Pancreas (tissue), 10 donors: ENCODE measurements around the gene TMPRSS7. TPM values are rescaled to one million over a fixed set of nuclear protein-coding genes. Genes with fewer than 3 reads are reported as not detected.

Experiments
- ATAC-seq, 4 donors: fragments of 200-7000 bp; cut with Tn5 transposase; one replicate each; pipeline versions ENCODE4 v1.8.0 to v1.9.1; 2020; ENCODE audit warnings: mild to moderate bottlenecking in 4 of 4, moderate library complexity in 4 of 4
- DNase-seq, 6 donors: peaks; one replicate each; pipeline ENCODE4 v3.0.0-alpha.2; 2020
- FAIRE-seq: peaks from 2 replicates; lab custom pipeline; 2012; peaks lifted over from hg19 to GRCh38; lab: Jason Lieb, UNC
- H3K27ac ChIP-seq, 4 donors: fragments of 200-600 bp; sonication (generic); 1 replicate in 3 of 4; 2 replicates in 1 of 4; pipeline versions ENCODE4 v1.5.0 to v1.8.0; 2020
- H3K27me3 ChIP-seq, 4 donors: fragments of 200-600 bp; one replicate each; pipeline ENCODE4 v1.8.0; 2021
- H3K36me3 ChIP-seq, 3 donors: fragments of 200-600 bp; sonication (generic) in 1 of 3; one replicate each; pipeline versions ENCODE4 v1.5.0 to v1.8.0; 2020 to 2021
- H3K4me1 ChIP-seq, 3 donors: fragments of 200-600 bp; one replicate each; pipeline ENCODE4 v1.8.0; 2021
- H3K4me3 ChIP-seq, 4 donors: fragments of 200-600 bp; sonication (generic) in 2 of 4; one replicate each; pipeline versions ENCODE4 v1.5.0 to v1.8.0; 2020 to 2021
- H3K9me3 ChIP-seq, 4 donors: fragments of 200-600 bp; one replicate each; pipeline ENCODE4 v1.8.0; 2021
- WGBS, 2 donors: extraction: QIAGEN DNeasy Blood & Tissue Kit; methylation state at CpG; one replicate each; pipeline ENCODE4 v1.1.7; 2013; 5-methylcytosine and 5-hydroxymethylcytosine counted together
- intact Hi-C, 3 donors: fragments of 100-400 bp; cut with DNase I; formaldehyde crosslinking; loops; one replicate each; pipeline versions ENCODE4 v1.11.1 to v1.14.2; 2022
- polyA plus RNA-seq, 2 donors: library from polyadenylated mRNA; stranded (reverse); fragments of 200-250 nt; gene quantifications; one replicate each; pipeline ENCODE4 v1.2.3, GENCODE V29; 2013
- total RNA-seq, 6 donors: library from RNA; stranded (reverse); fragmentation: NEBNext Ultra II Directional in 4 of 6; extraction: Animal tissue kit (Norgen Biotek cat#: 25700) in 4 of 6; gene quantifications; one replicate each; pipeline versions ENCODE4 v1.2.1 to v1.2.4, GENCODE V29; 2021 to 2023
- TF ChIP-seq, protein P1 (sequence below), 4 donors: fragments of 200-600 bp; sonication (generic) in 3 of 4; IDR thresholded peaks; one replicate each; pipeline versions ENCODE4 v1.5.0 to v1.8.0; 2021; ENCODE audit warnings: antibody characterized with exemption in 4 of 4
- donor health status: healthy with polysubstance abuse.
- donor health status: DM: no; HTN: no; CAD: no; lungs with moderate emphysema.
- donor health status: DM: no; HTN: no; CAD: no.
- donor health status: control.
- donor health status: control.
- donor health status: Bipolar disorder and iron deficiency.
- donor health status: DM: yes; HTN: yes; CAD: no.
- donor health status: DM: no; HTN: no; CAD: no.
- donor health status: DM: no; HTN: no; CAD: no.
- donor health status: DM: yes; HTN: yes; CAD: no.

The TMPRSS7 gene
- total and polyA plus RNA-seq, 8 donors: 0.04 to 0.14 (median 0.08) TPM; not detected in 4

DNA sequence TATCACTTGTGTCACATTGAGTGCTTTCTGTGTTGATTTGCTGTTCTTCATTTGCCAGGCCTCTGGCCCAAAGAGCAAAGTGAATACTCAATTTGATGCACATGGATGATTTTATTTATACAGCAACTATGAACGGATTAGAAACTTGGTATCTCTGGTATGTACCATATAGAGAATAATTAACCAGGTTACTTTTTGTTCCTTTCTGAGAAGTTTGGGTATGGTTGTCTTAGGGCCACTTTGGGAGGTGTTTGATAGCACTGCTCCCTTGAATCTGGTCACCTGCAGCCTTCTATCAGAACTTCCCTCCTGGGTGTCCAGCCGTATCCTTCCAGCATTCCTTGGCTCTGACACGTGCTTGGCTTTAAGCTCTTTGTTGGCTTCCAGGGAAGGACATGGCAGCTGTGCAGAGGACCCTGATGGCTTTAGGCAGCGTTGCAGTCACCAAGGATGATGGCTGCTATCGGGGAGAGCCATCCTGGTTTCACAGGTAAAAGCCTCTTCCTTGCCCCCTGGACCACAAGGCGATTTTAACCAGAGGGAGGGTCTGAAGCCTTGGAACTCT, 23.1 kb upstream of the TMPRSS7 start:
- H3K27ac ChIP-seq: no peak overlapping the region
- intact Hi-C loops: no loop called here
- TF ChIP-seq, protein P1, sequence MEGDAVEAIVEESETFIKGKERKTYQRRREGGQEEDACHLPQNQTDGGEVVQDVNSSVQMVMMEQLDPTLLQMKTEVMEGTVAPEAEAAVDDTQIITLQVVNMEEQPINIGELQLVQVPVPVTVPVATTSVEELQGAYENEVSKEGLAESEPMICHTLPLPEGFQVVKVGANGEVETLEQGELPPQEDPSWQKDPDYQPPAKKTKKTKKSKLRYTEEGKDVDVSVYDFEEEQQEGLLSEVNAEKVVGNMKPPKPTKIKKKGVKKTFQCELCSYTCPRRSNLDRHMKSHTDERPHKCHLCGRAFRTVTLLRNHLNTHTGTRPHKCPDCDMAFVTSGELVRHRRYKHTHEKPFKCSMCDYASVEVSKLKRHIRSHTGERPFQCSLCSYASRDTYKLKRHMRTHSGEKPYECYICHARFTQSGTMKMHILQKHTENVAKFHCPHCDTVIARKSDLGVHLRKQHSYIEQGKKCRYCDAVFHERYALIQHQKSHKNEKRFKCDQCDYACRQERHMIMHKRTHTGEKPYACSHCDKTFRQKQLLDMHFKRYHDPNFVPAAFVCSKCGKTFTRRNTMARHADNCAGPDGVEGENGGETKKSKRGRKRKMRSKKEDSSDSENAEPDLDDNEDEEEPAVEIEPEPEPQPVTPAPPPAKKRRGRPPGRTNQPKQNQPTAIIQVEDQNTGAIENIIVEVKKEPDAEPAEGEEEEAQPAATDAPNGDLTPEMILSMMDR (IDR thresholded peaks at IDR 0.05): no peak
- DNase-seq (no peak), ATAC-seq (no peak), FAIRE-seq (no peak)
- no peak overlapping the region for H3K4me3 ChIP-seq
- H3K27me3 ChIP-seq: no peaks in the 10 kb centered on the region
- no peaks in the 10 kb centered on the region for H3K4me1 ChIP-seq
- no peaks in the 10 kb centered on the region for H3K36me3 ChIP-seq
- 71 to 77% methylated on average over 6 of the region's 6 CpGs for WGBS, 2 donors
- no peaks in the 10 kb centered on the region for H3K9me3 ChIP-seq

DNA sequence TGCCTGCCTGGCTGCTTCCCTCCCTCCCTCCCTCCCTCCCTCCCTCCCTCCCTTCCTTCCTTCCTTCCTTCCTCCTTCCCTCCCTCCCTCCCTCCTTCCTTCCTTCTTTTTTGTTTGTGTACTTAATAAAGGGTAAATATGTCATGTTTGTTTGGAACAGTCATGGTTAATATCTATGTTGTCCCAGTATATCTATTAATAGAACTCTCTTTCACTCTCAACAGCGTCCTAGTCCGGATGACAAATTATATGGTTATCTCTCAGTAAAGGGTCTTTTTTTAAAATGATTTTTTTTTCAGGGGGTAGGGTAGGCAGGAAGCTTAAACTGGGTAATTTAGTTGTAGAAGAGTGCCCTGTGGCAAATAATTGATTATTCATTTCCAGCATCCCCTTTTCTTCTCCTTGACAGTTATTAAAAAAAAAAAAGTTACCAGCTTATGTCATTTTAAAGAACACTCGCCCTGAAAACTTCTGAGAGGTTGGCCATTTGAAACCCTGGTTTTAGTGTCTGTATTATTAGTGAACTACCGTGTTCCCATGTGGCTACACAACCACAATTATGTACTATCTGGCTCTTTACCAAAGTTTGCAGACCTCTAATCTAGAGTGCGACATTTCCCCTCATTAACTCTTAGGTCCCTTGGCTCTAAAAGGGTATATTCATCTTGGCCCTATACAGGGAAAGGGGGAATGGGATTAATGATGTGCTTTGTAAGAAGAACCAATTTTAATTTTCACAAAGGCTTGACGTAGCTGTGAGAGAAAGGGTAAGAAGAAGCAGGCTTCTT, 22.1 kb upstream of the TMPRSS7 start:
- TF ChIP-seq, protein P1 (IDR thresholded peaks at IDR 0.05): no peak
- Histone ChIP-seq H3K27me3 (no peaks in the 10 kb centered on the region), H3K27ac (no peak overlapping the region), H3K36me3 (no peaks in the 10 kb centered on the region), H3K4me3 (no peak overlapping the region), H3K9me3 (no peaks in the 10 kb centered on the region), H3K4me1 (no peaks in the 10 kb centered on the region)
- intact Hi-C loops: no loop called here
- FAIRE-seq (no peak), ATAC-seq (no peak), DNase-seq (no peak)
- 51 to 60% methylated on average over 6 of the region's 6 CpGs for WGBS, 2 donors

DNA sequence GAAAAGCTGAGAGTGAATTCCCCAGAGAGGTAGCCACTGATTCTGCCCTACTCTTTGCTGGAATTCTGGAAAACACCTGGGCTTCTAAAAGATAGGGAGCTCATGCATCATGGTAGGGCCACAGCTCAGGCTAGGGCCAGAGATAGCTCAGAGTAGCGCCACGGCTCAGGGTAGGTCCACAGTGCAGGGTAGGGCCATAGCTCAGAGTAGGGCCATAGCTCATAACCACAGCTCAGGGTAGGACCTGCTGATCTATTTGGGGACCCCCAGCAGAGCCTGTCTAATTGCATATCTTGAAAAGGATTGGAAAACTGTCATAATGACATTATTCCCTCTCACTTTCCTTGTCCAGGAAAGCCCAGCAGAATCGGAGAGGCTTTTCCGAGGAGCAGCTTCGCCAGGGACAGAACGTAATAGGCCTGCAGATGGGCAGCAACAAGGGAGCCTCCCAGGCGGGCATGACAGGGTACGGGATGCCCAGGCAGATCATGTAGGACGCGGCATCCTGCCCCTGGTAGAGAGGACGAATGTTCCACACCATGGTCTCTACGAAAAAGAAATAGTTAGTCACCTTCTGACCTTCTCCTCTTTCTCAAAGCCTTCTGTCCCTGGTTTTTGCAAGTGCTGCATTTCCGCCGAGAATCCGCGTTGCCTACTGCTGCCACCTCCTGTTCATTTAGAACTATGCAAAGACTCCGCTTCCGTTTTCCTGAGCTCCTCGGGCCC, 21.3 kb upstream of the TMPRSS7 start:
- no peaks in the 10 kb centered on the region for H3K27me3 ChIP-seq
- TF ChIP-seq, protein P1 (IDR thresholded peaks at IDR 0.05): peak in 3 of 4 donors; percentile 53 to 62 (median 54)
- FAIRE-seq (peak; percentile 94), DNase-seq (peak; percentile 27 to 78 (median 58)), ATAC-seq (peak; percentile 89 to 98 (median 95))
- no peak overlapping the region for H3K4me3 ChIP-seq
- H3K27ac ChIP-seq: no peak overlapping the region
- H3K4me1 ChIP-seq: no peaks in the 10 kb centered on the region
- intact Hi-C loops: no loop called here
- 29 to 33% methylated on average over 19 of the region's 19 CpGs for WGBS, 2 donors
- H3K36me3 ChIP-seq: no peaks in the 10 kb centered on the region
- no peaks in the 10 kb centered on the region for H3K9me3 ChIP-seq

DNA sequence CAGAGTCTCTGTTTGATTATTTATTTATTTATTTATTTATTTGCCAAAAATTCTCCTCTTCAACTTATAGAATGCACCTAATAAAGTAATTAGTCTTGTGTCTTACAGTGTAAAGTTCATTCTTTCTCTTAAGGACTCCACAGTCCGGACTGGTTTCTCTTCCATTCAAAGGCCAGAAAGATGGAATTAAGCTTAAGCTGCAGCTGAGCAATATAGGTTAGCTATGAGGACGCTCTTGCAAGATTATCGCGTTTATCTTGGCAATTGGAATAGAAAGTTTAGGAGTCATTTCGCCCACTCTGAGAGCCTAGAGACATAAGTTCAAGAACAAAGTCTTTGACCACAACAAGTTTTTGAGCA, 20.8 kb upstream of the TMPRSS7 start:
- ATAC-seq (peak; percentile 14 to 50 (median 36)), FAIRE-seq (no peak), DNase-seq (no peak)
- Histone ChIP-seq H3K27ac (no peak overlapping the region), H3K4me3 (no peak overlapping the region), H3K27me3 (no peaks in the 10 kb centered on the region), H3K36me3 (no peaks in the 10 kb centered on the region), H3K9me3 (no peaks in the 10 kb centered on the region), H3K4me1 (no peaks in the 10 kb centered on the region)
- intact Hi-C loops: no loop called here
- whole genome bisulfite sequencing, 2 donors: 35 to 42% methylated on average over 5 of the region's 5 CpGs
- TF ChIP-seq, protein P1 (IDR thresholded peaks at IDR 0.05): peak in 2 of 4 donors; percentile 5 to 31
